Osteoblast (primary cell): ENCODE results near the gene LENG8. TPM values are rescaled to one million over a fixed set of nuclear protein-coding genes. Genes with fewer than 3 reads are reported as not detected.

Source experiments
- DNase-seq: peaks from one replicate; pipeline ENCODE4 v3.0.0; 2011; ENCODE audit warnings: low spot score, mixed read lengths; ENCODE audit not compliant: insufficient read length; ENCODE audit errors: missing footprints
- H2AFZ ChIP-seq: 2 replicates; pipeline ENCODE4 v1.6.0; 2011; ENCODE audit warnings: mild to moderate bottlenecking, low read length
- H3K27ac ChIP-seq: 2 replicates; pipeline ENCODE4 v1.5.1; 2011; ENCODE audit warnings: mild to moderate bottlenecking, low read depth, low read length, moderate library complexity
- H3K27me3 ChIP-seq: 2 replicates; pipeline ENCODE4 v1.6.0; 2012; ENCODE audit warnings: mild to moderate bottlenecking, control low read depth, inconsistent platforms, low read length, moderate library complexity; ENCODE audit not compliant: insufficient read depth
- H3K36me3 ChIP-seq: 2 replicates; pipeline ENCODE4 v1.5.1; 2011; ENCODE audit warnings: mild to moderate bottlenecking, low read length, control low read depth, moderate library complexity; ENCODE audit not compliant: insufficient read depth
- H3K4me1 ChIP-seq: 2 replicates; pipeline ENCODE4 v1.5.1; 2011; ENCODE audit warnings: mild to moderate bottlenecking, low read length, control low read depth, moderate library complexity; ENCODE audit not compliant: insufficient read depth
- H3K4me2 ChIP-seq: 2 replicates; pipeline ENCODE4 v1.6.0; 2011; ENCODE audit warnings: mild to moderate bottlenecking, low read length; ENCODE audit not compliant: insufficient read depth
- H3K4me3 ChIP-seq: fragments of 200-600 bp; sonication (generic); 3 replicates; pipeline ENCODE4 v1.5.1; 2012; ENCODE audit warnings: mild to moderate bottlenecking, low read length, inconsistent platforms; ENCODE audit not compliant: insufficient read depth
- H3K79me2 ChIP-seq: 2 replicates; pipeline ENCODE4 v1.6.0; 2012; ENCODE audit warnings: mild to moderate bottlenecking, low read length, control low read depth, inconsistent platforms; ENCODE audit not compliant: insufficient read depth
- H3K9me3 ChIP-seq: 2 replicates; pipeline ENCODE4 v1.5.1; 2011; ENCODE audit warnings: low read depth, low read length, control low read depth
- H4K20me1 ChIP-seq: 2 replicates; pipeline ENCODE4 v1.6.0; 2012; ENCODE audit warnings: mild to moderate bottlenecking, low read length, control low read depth; ENCODE audit not compliant: insufficient read depth
- total RNA-seq: library from RNA; depleted of rRNA; stranded (reverse); fragments of >200 nt; gene quantifications from 2 replicates; pipeline ENCODE4 v1.2.3, GENCODE V29; 2012
- TF ChIP-seq, protein P1 (sequence below): IDR thresholded peaks from 2 replicates; pipeline ENCODE4 v1.5.1; 2011; ENCODE audit warnings: mild to moderate bottlenecking, low read depth, low read length, moderate library complexity; ENCODE audit errors: extremely low read depth

The LENG8 gene
- total RNA-seq, 1 donor, result 42.3 TPM

DNA sequence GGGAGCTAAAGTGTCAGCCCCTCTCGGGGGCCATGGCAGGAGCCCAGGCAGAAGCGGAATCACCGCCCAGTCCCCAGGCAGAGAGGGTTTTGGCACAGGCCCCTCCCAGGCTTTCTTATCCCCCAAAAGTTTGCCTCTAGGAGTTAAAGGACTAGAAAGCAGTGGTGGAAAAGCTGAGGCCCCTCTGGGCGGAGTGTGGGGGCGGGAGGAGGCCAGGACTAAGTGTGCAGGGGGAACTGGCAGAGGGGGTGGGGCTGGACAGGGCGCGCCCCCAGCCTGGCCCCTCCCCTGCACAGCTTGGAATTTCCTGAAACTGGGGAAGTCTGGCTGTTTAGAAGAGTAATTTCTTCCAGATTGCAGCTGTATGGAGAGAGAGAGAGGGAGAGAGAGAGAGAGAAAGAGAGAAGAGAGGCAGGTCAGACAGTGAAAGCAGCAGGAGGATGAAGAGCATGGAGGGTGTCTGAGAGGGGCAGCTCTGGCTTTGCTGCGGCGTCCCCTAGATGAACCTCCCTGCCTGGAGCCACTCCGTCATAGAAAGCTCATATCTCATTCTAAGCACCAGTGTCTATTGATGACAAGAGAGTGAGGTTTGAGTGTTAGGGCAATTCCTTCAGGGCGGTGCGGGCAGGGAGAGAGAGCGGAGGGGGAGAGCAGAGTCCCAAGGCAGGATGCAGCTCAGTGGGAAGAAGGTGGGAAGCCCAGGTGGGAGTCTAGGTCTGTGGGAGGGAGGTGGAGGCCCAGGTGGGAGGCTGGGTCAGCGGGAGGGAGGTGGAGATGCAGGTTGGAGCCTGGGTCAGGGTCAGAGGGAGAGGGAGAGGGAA, 24.3 kb downstream of the LENG8 start, which contains the start of gene CDC42EP5:
Gene CDC42EP5, minus strand, starts transcription at position 226 of the 821 bp plus-strand sequence. CDS start 7,749 bp downstream, outside the sequence.
- TF ChIP-seq, protein P1, sequence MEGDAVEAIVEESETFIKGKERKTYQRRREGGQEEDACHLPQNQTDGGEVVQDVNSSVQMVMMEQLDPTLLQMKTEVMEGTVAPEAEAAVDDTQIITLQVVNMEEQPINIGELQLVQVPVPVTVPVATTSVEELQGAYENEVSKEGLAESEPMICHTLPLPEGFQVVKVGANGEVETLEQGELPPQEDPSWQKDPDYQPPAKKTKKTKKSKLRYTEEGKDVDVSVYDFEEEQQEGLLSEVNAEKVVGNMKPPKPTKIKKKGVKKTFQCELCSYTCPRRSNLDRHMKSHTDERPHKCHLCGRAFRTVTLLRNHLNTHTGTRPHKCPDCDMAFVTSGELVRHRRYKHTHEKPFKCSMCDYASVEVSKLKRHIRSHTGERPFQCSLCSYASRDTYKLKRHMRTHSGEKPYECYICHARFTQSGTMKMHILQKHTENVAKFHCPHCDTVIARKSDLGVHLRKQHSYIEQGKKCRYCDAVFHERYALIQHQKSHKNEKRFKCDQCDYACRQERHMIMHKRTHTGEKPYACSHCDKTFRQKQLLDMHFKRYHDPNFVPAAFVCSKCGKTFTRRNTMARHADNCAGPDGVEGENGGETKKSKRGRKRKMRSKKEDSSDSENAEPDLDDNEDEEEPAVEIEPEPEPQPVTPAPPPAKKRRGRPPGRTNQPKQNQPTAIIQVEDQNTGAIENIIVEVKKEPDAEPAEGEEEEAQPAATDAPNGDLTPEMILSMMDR, result no peak
- Histone ChIP-seq H3K79me2 (no peaks in the 10 kb centered on the region), H3K4me1 (peaks cover 7% of the 10 kb centered on the region), H3K27ac (no peak within 1 kb of the TSS), H3K9me3 (no peaks in the 10 kb centered on the region), H3K36me3 (no peaks in the 10 kb centered on the region), H2AFZ (peak within 1 kb of the TSS; percentile 92), H4K20me1 (no peaks in the 10 kb centered on the region), H3K4me3 (peak within 1 kb of the TSS; percentile 74), H3K4me2 (peak within 1 kb of the TSS; percentile 87), H3K27me3 (peaks cover 6% of the 10 kb centered on the region)
- DNase-seq, result peak; percentile 98

DNA sequence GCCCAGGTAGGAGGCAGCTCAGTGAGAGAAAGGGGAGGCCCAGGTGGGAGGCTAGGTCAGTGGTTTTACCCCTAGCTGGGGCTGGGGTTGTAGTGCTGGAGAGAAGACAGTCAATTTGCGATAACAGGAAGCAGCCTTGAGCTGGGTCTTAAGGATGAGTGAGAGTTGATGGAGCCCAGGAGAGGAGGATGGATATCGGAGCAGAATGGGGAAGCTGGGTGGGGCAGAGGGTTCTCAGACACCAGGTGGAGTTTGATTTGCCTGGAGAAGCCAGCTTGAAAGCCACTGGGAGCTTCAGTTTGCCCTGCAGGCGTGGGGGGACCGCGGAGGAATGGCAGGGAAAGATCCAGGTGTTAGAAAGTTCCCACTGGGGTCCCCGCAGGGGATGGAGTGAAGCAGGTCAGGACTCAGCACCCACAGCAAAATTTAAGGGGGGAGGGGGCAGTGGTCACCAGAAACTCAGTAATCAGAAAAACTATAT, 24.9 kb downstream of the LENG8 start:
- peak; percentile 38 for DNase-seq
- Histone ChIP-seq H3K4me1 (peaks cover 7% of the 10 kb centered on the region), H3K27me3 (peaks cover 6% of the 10 kb centered on the region), H2AFZ (peak overlapping the region; percentile 92), H4K20me1 (no peaks in the 10 kb centered on the region), H3K36me3 (no peaks in the 10 kb centered on the region), H3K9me3 (no peaks in the 10 kb centered on the region), H3K79me2 (no peaks in the 10 kb centered on the region), H3K4me3 (peak overlapping the region; percentile 74), H3K27ac (no peak overlapping the region), H3K4me2 (peak overlapping the region; percentile 87)
- TF ChIP-seq, protein P1, result no peak

DNA sequence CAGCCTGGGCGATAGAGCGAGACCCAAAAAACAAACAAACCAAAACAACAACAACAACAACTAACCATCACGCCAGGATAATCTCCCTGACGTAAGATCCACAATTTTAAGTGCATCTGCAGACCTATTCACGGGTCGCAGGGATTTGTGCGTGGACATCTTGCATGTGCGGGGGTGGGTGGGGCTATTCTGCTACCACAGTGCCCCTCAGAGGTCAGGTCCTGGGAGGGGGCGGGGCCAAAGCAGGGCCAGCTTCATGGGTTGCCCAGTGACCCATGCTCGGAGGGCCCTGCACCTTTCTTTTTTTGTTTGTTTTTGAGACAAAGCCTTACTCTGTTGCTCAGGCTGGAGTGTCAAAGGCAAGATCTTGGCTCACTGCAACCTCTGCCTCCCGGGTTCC, 26.7 kb downstream of the LENG8 start:
- TF ChIP-seq, protein P1, result no peak

DNA sequence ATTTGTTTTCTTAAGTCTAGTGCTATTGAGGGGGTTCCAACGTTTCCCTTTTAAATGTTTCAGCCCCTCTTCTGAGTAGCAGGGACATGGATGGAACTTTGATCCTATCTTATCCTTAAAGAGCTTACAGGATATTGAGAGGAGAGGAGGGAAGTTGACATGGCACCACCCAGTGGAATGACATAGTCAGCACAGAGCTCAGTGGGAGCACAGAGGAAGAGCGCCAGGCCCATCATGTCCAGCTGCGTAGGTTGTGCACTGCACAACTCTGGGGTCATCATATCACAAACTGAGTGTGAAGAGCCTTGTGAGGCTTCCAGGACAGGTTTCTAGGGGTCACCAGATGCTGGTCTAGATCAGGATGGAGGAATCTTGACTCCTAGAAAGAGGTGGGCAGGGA, 28.7 kb downstream of the LENG8 start:
- Histone ChIP-seq H2AFZ (no peak overlapping the region), H3K4me3 (no peak overlapping the region), H3K27ac (no peak overlapping the region), H3K9me3 (no peaks in the 10 kb centered on the region), H3K27me3 (peaks cover 3% of the 10 kb centered on the region), H3K4me2 (no peak overlapping the region), H4K20me1 (no peaks in the 10 kb centered on the region), H3K4me1 (peaks cover 5% of the 10 kb centered on the region), H3K79me2 (no peaks in the 10 kb centered on the region), H3K36me3 (no peaks in the 10 kb centered on the region)
- peak; percentile 67 for DNase-seq
- TF ChIP-seq, protein P1, result peak; percentile 10

More for the DNA sequence above, 26.7 kb downstream of the LENG8 start:
- Histone ChIP-seq H3K4me1 (peaks cover 7% of the 10 kb centered on the region), H3K4me3 (no peak overlapping the region), H4K20me1 (no peaks in the 10 kb centered on the region), H2AFZ (no peak overlapping the region), H3K4me2 (no peak overlapping the region), H3K27me3 (peaks cover 9% of the 10 kb centered on the region), H3K36me3 (no peaks in the 10 kb centered on the region), H3K27ac (no peak overlapping the region), H3K9me3 (no peaks in the 10 kb centered on the region), H3K79me2 (no peaks in the 10 kb centered on the region)
- peak; percentile 47 for DNase-seq
